NCI-H2196 treated with DMSO at 0.1 percent for 48 hours (cell line): ENCODE data around the gene PPP1R1C.

Source experiments
- DNase-seq: peaks from one replicate; lab custom pipeline; 2025; ENCODE audit not compliant: unreplicated experiment; lab: John Stamatoyannopoulos, UW

Gene PPP1R1C

GRCh38 chr2:182062329-182062972 lies 76.8 kb downstream of the PPP1R1C start:
- no peak for DNase-seq

- no peak for DNase-seq
Observed at GRCh38 chr2:182064019-182064778, 78.5 kb downstream of the PPP1R1C start.

GRCh38 chr2:182066400-182067087 lies 80.9 kb downstream of the PPP1R1C start:
- DNase-seq, result no peak

GRCh38 chr2:182067393-182067792 lies 81.7 kb downstream of the PPP1R1C start:
- no peak for DNase-seq

GRCh38 chr2:182068811-182069210 lies 83.2 kb downstream of the PPP1R1C start:
- no peak for DNase-seq

DNA sequence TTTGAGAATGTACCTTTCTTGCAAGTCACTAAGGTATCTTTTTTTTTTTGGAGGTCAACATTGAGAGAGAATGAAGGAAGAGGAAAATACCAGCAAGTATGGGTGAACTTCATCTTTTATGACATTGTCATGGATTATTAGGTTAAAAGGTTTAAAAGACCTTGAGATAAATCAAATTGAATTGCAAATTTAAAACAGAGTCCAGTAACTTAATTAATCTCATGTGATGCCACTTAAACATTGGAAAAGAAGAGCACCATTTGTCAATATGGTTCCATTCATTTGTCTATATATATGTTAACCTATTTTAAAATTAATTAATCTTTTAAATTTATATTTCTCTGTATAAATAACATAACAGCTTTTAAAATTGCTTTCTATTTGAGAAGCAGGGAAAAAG lies 83.8 kb downstream of the PPP1R1C start:
- DNase-seq, result no peak

GRCh38 chr2:182069908-182070307 lies 84.3 kb downstream of the PPP1R1C start:
- no peak for DNase-seq

DNA sequence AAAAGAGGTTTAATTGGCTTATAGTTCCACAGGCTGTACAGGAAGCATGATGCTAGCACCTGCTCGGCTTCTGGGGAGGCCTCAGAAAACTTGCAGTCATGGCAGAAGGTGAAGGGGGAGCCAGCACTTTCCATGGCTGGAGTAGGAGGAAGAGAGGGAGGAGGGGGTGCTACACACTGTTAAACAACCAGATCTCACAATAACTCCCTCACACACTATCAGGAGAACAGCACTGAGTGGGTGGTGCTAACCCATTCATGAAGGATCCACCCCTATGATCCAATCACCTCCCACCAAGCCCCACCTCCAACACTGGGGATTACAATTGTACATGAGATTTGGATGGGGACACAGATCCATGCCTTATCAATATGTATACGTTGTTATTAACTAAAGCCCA lies 85.1 kb downstream of the PPP1R1C start:
- DNase-seq, result no peak

DNA sequence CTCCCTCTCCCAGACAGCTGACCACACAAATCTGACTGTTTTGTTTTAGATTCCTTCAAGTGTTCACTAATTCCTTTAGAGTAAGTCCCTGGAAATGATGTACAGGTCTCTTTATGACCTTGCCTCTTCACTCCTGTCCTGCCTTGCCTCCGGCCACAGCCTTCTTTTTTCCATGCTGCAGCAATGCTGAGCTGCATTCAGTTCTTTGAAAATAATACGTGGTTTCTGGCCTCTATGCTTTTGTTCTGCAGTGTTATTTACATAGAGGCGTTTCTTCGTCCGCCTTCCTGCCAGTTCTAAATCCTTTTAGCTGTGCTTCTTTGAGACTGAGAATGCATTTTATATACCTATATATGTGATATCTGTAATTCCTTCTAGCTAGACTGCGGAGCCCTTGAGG lies 87.2 kb downstream of the PPP1R1C start:
- no peak for DNase-seq

- DNase-seq, result no peak
Observed at GRCh38 chr2:182073613-182074012, 88.0 kb downstream of the PPP1R1C start.

GRCh38 chr2:182077023-182077422 lies 91.4 kb downstream of the PPP1R1C start:
- no peak for DNase-seq

- DNase-seq, result peak; percentile 77
Observed at GRCh38 chr2:182077448-182078142, 91.9 kb downstream of the PPP1R1C start.

DNA sequence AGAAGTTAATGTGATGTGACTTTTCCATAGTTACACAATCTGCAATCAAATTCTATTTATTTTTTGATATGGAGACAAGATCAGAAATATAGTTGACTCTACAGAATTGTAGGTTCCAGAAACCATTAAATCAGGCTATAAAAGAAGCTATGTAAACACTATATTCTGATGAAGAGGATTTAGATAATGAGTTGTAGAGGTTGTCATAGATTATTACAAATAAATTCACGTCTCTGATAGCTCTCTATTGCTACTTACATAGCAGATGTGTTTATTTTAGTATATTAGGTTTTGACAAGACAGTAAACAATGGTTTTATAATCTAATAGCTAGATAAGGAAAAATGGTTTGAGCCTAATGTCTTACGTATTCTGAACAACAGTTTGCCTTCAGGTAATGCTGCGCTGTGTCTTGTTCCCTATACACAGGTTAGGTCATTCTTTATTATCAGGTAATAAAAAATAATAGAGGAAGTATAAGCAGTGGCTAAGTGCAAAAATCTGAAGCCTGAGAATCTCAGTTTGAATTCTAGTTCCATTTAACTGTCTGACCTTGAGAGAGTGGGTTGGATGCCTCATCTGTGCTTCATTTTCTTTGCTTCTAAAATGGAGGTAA lies 93.4 kb downstream of the PPP1R1C start:
- peak; percentile 5 for DNase-seq

DNA sequence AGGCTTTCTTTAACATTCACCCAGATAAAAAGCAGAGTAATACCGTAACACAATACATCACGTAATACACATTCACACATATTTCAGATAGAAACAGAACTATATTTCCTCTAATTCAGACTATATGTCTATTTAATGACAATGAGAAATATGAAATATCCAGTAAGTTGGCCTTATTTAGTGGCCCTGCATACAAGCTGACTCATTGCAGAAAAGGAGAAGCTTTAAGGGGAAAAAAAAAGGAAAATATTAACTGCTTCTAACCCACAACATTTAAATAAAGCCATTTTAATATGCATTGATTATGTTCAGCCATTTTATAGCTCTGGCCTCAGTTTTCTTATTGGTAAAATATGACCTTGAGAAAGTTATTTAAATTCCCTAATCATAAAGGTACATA lies 94.8 kb downstream of the PPP1R1C start:
- DNase-seq, result no peak

- DNase-seq, result no peak
Observed at GRCh38 chr2:182081602-182082260, 96.1 kb downstream of the PPP1R1C start.

DNA sequence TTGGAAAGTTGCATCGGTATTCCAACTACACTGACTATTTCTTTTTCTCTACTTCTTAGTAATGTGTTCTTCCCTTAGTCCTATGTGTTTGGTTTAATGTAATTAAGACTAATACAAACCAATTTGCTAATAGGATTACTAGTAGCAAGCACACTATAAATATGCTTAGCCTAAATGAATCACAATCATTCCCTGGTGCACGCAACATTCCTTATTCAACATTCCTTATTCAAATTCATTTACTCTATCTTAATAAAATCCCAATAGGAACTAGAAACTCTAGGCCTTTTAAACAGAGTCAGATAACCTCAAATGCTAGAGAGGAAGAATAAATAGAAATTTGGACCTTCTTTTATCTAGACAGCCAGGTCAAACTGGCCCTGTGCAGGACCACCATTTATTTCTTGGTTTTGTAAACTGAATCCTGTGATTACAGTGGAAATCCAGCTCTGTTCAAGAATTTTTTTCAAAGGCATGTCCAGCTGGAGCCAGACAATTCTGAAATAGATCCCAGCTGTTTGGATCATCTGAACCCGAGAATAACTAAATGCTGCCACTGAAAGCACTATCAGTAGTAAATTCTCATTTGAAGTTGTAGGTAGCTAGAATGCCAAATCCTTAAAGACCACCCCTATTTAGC lies 103.1 kb downstream of the PPP1R1C start:
- no peak for DNase-seq

DNA sequence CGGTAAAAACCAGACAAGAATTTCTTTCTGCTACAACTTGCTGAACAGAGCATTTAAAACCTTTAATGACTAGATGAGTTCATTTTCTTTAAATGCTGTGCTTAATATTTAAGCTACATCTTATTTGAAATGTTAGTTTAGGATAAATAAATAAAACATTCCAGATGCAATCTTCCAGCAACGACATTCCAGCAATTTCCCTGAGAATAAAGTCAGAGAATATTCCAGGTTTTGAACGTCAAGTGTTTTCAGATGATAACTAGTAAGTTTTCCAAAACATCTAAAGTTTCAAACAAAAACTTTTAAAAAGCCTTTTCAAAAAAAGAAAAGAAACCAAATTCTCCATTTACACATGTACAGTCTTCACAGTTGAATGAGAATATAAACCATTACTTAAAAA lies 104.8 kb downstream of the PPP1R1C start:
- DNase-seq, result no peak

GRCh38 chr2:182097571-182098164 lies 112.0 kb downstream of the PPP1R1C start:
- no peak for DNase-seq

DNA sequence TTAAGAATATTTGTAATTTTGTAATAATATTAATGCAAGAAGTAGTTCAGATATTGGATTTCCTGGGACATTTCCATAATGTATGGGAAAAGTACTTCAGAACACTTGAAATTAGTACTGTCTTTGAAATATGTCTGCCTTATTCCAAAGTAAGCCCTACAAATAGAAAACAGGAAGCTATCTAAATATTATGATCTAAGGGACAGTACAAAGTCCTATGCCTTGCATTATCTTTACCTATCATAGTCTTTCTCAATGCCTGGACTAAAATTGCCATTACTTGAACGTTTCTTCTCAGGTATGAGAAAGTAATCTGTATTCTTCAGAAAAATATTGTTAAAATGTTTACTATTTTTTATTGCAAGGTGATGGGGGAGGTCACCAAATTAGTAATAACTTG lies 113.0 kb downstream of the PPP1R1C start:
- DNase-seq, result no peak

- DNase-seq, result no peak
Observed at GRCh38 chr2:182101263-182101662, 115.6 kb downstream of the PPP1R1C start.
